ENCODE data around the gene SACS.

Gene SACS

GRCh38 chr13:23467048-23467931, 33.8 kb upstream of the SACS start:
- peaks cover 30% of the 10 kb centered on the region for H3K27me3 ChIP-seq (ENCODE audit: insufficient read depth, low read length, poor library complexity)
- no peak for DNase-seq
- no peak overlapping the region for H3K4me3 ChIP-seq (ENCODE audit: low read depth in 1 of 2, low read length in 2 of 2)
- H3K79me2 ChIP-seq (ENCODE audit: insufficient read depth, low read length): no peaks in the 10 kb centered on the region
- TF ChIP-seq CTCF (IDR thresholded peaks at IDR 0.05; ENCODE audit: borderline replicate concordance, extremely low read depth, low read length, poor library complexity, severe bottlenecking) (no peak), EZH2 (IDR thresholded peaks at IDR 0.05; ENCODE audit: borderline replicate concordance, low read depth, low read length, severe bottlenecking) (no peak)
- no peaks in the 10 kb centered on the region for H3K9me3 ChIP-seq (ENCODE audit: insufficient read depth, low read length, severe bottlenecking)
- H2AFZ ChIP-seq (ENCODE audit: low read depth, low read length): 0 out of 2 replicates have a peak overlapping the region, but pooled peaks have one; percentile 7
- peak overlapping the region; percentile 97; the same call in 1 of the 2 replicates for H3K4me2 ChIP-seq (ENCODE audit: insufficient read depth, low read length)
- peaks cover 17% of the 10 kb centered on the region for H3K4me1 ChIP-seq (ENCODE audit: insufficient read depth, low read length)
- no peaks in the 10 kb centered on the region for H3K36me3 ChIP-seq (ENCODE audit: insufficient read depth, low read length)
- H4K20me1 ChIP-seq (ENCODE audit: insufficient read depth, low read length): no peaks in the 10 kb centered on the region
- ATAC-seq (ENCODE audit: insufficient read depth, low read depth): no peak
- H3K9ac ChIP-seq (ENCODE audit: low read depth, low read length): no peak overlapping the region
- no peak overlapping the region for H3K27ac ChIP-seq (ENCODE audit: low read length)

- H3K36me3 ChIP-seq (ENCODE audit: insufficient read depth, low read length): no peaks in the 10 kb centered on the region
- DNase-seq (peak; percentile 72), ATAC-seq (ENCODE audit: insufficient read depth, low read depth) (peak; percentile 95)
- peak; percentile 74 for TF ChIP-seq CTCF (IDR thresholded peaks at IDR 0.05; ENCODE audit: borderline replicate concordance, extremely low read depth, low read length, poor library complexity, severe bottlenecking)
- TF ChIP-seq EZH2 (IDR thresholded peaks at IDR 0.05; ENCODE audit: borderline replicate concordance, low read depth, low read length, severe bottlenecking): peak; percentile 56
- H3K27ac ChIP-seq (ENCODE audit: low read length): no peak overlapping the region
- peak overlapping the region; percentile 81 for H2AFZ ChIP-seq (ENCODE audit: low read depth, low read length)
- peaks cover 30% of the 10 kb centered on the region for H3K27me3 ChIP-seq (ENCODE audit: insufficient read depth, low read length, poor library complexity)
- peak overlapping the region; percentile 50 for H3K9ac ChIP-seq (ENCODE audit: low read depth, low read length)
- no peaks in the 10 kb centered on the region for H3K9me3 ChIP-seq (ENCODE audit: insufficient read depth, low read length, severe bottlenecking)
- no peaks in the 10 kb centered on the region for H3K79me2 ChIP-seq (ENCODE audit: insufficient read depth, low read length)
- H4K20me1 ChIP-seq (ENCODE audit: insufficient read depth, low read length): no peaks in the 10 kb centered on the region
- H3K4me1 ChIP-seq (ENCODE audit: insufficient read depth, low read length): peaks cover 17% of the 10 kb centered on the region
- H3K4me3 ChIP-seq (ENCODE audit: low read depth in 1 of 2, low read length in 2 of 2): peak overlapping the region in 1 of 2 experiments; percentile 59; a peak in 2 of 4 replicates
- H3K4me2 ChIP-seq (ENCODE audit: insufficient read depth, low read length): peak overlapping the region; percentile 97
Observed at GRCh38 chr13:23466144-23467002, 32.9 kb upstream of the SACS start.

- H3K4me3 ChIP-seq (ENCODE audit: low read depth in 1 of 2, low read length in 2 of 2): no peak overlapping the region
- no peak for TF ChIP-seq EZH2 (IDR thresholded peaks at IDR 0.05; ENCODE audit: borderline replicate concordance, low read depth, low read length, severe bottlenecking)
- TF ChIP-seq CTCF (IDR thresholded peaks at IDR 0.05; ENCODE audit: borderline replicate concordance, extremely low read depth, low read length, poor library complexity, severe bottlenecking): no peak
- H3K9me3 ChIP-seq (ENCODE audit: insufficient read depth, low read length, severe bottlenecking): no peaks in the 10 kb centered on the region
- H3K9ac ChIP-seq (ENCODE audit: low read depth, low read length): no peak overlapping the region
- no peak for ATAC-seq (ENCODE audit: insufficient read depth, low read depth)
- peaks cover 22% of the 10 kb centered on the region for H3K27me3 ChIP-seq (ENCODE audit: insufficient read depth, low read length, poor library complexity)
- H3K4me2 ChIP-seq (ENCODE audit: insufficient read depth, low read length): no peak overlapping the region
- H3K36me3 ChIP-seq (ENCODE audit: insufficient read depth, low read length): no peaks in the 10 kb centered on the region
- peaks cover 17% of the 10 kb centered on the region for H3K4me1 ChIP-seq (ENCODE audit: insufficient read depth, low read length)
- H3K79me2 ChIP-seq (ENCODE audit: insufficient read depth, low read length): no peaks in the 10 kb centered on the region
- H4K20me1 ChIP-seq (ENCODE audit: insufficient read depth, low read length): no peaks in the 10 kb centered on the region
- no peak overlapping the region for H2AFZ ChIP-seq (ENCODE audit: low read depth, low read length)
- DNase-seq: no peak
- no peak overlapping the region for H3K27ac ChIP-seq (ENCODE audit: low read length)
Observed at GRCh38 chr13:23463661-23464060, 30.2 kb upstream of the SACS start.
